Brain microvascular endothelial cell (primary cell): ENCODE results near the gene AP4E1.

ENCODE experiments used
- DNase-seq: peaks from one replicate; pipeline ENCODE4 v3.0.0-alpha.2; 2020
- H3K27ac ChIP-seq: fragments of 250-450 bp; sonication (Bioruptor Pico); 2 replicates; pipeline ENCODE4 v1.5.1; 2020; ENCODE audit warnings: mild to moderate bottlenecking, moderate library complexity
- H3K27me3 ChIP-seq: fragments of 250-450 bp; sonication (Bioruptor Pico); replicated peaks from 2 replicates; pipeline ENCODE4 v1.5.1; 2020; ENCODE audit warnings: mild to moderate bottlenecking
- H3K36me3 ChIP-seq: fragments of 250-450 bp; sonication (Bioruptor Pico); replicated peaks from 2 replicates; pipeline ENCODE4 v1.5.1; 2020; ENCODE audit warnings: mild to moderate bottlenecking
- H3K4me3 ChIP-seq: 2 replicates; pipeline ENCODE4 v1.5.1; 2011; ENCODE audit warnings: low read depth, mild to moderate bottlenecking, control low read depth, low read length, moderate library complexity
- in situ Hi-C: cut with HindIII; loops from 2 replicates; pipeline ENCODE4 v1.10.0; 2017; ENCODE audit warnings: low sequenced_read_pairs, low pct_ligation_motif_present
- TF ChIP-seq, protein P1 (sequence below): IDR thresholded peaks from 2 replicates; pipeline ENCODE4 v1.5.1; 2011; ENCODE audit warnings: low read depth, mild to moderate bottlenecking, moderate library complexity, low read length, control low read depth, inconsistent platforms; ENCODE audit errors: missing control alignments

The AP4E1 gene

DNA sequence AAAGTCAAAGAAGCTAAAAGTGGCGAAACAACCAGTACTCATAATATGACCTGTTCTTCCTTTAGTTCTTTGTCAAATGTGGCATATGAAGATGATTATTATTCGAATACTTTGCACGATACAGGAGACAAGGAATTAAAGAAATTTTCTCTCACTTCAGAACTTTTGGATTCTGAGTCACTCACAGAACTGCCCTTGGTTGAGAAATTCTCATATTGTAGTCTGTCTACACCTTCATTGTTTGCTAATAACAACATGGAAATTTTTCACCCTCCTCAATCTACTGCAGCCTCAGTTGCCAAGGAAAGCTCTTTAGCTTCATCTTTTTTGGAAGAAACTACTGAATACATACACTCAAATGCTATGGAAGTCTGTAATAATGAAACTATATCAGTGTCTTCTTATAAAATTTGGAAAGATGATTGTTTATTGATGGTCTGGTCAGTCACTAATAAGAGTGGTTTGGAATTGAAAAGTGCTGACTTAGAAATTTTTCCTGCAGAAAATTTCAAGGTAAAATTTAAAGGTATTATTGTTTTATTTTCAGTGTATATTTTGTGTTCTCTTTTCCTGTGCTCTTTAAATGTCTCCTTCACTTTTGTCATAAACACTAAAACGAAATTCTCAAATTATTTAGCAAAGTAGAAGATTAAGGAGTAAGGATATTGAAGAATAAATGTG, 89.0 kb downstream of the AP4E1 start:
- DNase-seq: no peak
- no peak overlapping the region for H3K4me3 ChIP-seq
- H3K36me3 ChIP-seq: peaks cover 6% of the 10 kb centered on the region
- H3K27ac ChIP-seq: no peak overlapping the region
- TF ChIP-seq, protein P1, sequence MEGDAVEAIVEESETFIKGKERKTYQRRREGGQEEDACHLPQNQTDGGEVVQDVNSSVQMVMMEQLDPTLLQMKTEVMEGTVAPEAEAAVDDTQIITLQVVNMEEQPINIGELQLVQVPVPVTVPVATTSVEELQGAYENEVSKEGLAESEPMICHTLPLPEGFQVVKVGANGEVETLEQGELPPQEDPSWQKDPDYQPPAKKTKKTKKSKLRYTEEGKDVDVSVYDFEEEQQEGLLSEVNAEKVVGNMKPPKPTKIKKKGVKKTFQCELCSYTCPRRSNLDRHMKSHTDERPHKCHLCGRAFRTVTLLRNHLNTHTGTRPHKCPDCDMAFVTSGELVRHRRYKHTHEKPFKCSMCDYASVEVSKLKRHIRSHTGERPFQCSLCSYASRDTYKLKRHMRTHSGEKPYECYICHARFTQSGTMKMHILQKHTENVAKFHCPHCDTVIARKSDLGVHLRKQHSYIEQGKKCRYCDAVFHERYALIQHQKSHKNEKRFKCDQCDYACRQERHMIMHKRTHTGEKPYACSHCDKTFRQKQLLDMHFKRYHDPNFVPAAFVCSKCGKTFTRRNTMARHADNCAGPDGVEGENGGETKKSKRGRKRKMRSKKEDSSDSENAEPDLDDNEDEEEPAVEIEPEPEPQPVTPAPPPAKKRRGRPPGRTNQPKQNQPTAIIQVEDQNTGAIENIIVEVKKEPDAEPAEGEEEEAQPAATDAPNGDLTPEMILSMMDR: no peak
- H3K27me3 ChIP-seq: no peaks in the 10 kb centered on the region
- in situ Hi-C loops: no loop called here

GRCh38 chr15:51004103-51004551, 95.6 kb downstream of the AP4E1 start:
- in situ Hi-C loops: no loop called here
- Histone ChIP-seq H3K4me3 (no peak overlapping the region), H3K27me3 (no peaks in the 10 kb centered on the region), H3K36me3 (peaks cover 3% of the 10 kb centered on the region), H3K27ac (no peak overlapping the region)
- DNase-seq: peak; percentile 14
- TF ChIP-seq, protein P1: no peak

- no peak for DNase-seq
- no peak overlapping the region for H3K27ac ChIP-seq
- H3K4me3 ChIP-seq: no peak overlapping the region
- H3K36me3 ChIP-seq: no peaks in the 10 kb centered on the region
- TF ChIP-seq, protein P1: no peak
- in situ Hi-C loops: no loop called here
- no peaks in the 10 kb centered on the region for H3K27me3 ChIP-seq
Measured at GRCh38 chr15:51006336-51006985, 98.0 kb downstream of the AP4E1 start.

DNA sequence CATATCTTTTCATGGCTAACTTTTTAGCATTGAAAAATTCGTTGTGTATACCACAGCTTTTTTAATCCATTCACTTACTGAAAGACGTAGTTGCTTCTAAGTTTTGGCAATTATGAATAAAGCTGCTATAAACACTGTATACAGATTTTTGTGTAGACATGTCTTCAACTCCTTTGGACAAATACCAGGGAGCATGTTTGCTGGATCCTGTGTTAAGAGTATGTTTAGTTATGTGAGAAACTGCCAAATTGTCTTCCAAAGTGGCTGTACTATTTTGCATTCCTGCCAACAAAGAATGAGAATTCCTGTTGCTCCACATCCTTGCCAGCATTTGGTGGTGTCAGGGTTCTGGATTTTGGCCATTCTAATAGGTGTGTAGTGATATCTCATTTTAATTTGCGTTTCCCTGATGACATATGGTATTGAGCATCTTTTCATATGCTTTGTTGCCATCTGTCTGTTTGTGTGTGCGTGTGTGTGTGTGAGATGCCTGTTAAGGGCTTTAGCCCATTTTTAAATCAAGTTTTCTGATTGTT, 98.7 kb downstream of the AP4E1 start:
- no peaks in the 10 kb centered on the region for H3K36me3 ChIP-seq
- DNase-seq: no peak
- no peak overlapping the region for H3K27ac ChIP-seq
- in situ Hi-C loops: no loop called here
- TF ChIP-seq, protein P1: no peak
- no peak overlapping the region for H3K4me3 ChIP-seq
- H3K27me3 ChIP-seq: no peaks in the 10 kb centered on the region

DNA sequence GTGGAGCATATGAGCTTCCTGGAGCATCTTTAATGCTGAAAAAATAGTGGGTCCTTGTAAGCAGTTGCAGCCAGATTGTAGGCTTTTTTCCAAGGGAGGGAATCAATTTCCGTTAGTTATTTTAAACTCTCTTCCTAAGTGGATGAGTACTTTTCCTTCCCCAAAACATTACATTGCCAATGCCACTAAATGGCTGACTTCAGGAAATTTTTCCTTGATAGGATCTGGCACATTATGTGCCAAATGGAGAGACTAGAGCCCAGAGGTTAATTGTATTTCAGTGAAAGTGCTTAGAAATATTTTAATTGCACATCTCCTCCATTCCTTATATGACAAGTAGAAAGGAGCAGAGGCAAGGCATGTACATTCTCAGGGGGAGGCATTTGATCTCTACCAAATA, 102.7 kb downstream of the AP4E1 start:
- Histone ChIP-seq H3K4me3 (no peak overlapping the region), H3K27me3 (no peaks in the 10 kb centered on the region), H3K36me3 (no peaks in the 10 kb centered on the region), H3K27ac (no peak overlapping the region)
- no peak for DNase-seq
- TF ChIP-seq, protein P1: no peak
- in situ Hi-C loops: no loop called here
